OCI-M1 (cell line): ENCODE results near the gene VSTM5.

Source experiments
- DNase-seq: peaks from one replicate; lab custom pipeline; 2025; lab: John Stamatoyannopoulos, UW

The VSTM5 gene

GRCh38 chr11:93842461-93842860 lies 8.0 kb downstream of the VSTM5 start:
- DNase-seq, result peak; percentile 78

- DNase-seq, result no peak
Measured at GRCh38 chr11:93842034-93842433, 8.4 kb downstream of the VSTM5 start.

- no peak for DNase-seq
Measured at GRCh38 chr11:93841446-93841845, 9.0 kb downstream of the VSTM5 start.

GRCh38 chr11:93840981-93841380 lies 9.4 kb downstream of the VSTM5 start:
- peak; percentile 8 for DNase-seq

- no peak for DNase-seq
Measured at GRCh38 chr11:93840180-93840579, 10.2 kb downstream of the VSTM5 start.

GRCh38 chr11:93838967-93839366 lies 11.5 kb downstream of the VSTM5 start:
- DNase-seq, result no peak

- peak; percentile 12 for DNase-seq
Measured at GRCh38 chr11:93832780-93833179, 17.6 kb downstream of the VSTM5 start.

GRCh38 chr11:93831343-93832127 lies 18.9 kb downstream of the VSTM5 start:
- DNase-seq, result no peak

- DNase-seq, result no peak
Measured at GRCh38 chr11:93829598-93829997, 20.8 kb downstream of the VSTM5 start.

- no peak for DNase-seq
Measured at GRCh38 chr11:93827363-93827762, 23.1 kb downstream of the VSTM5 start.

- no peak for DNase-seq
Measured at GRCh38 chr11:93823210-93823609, 27.2 kb downstream of the VSTM5 start.

- DNase-seq, result peak; percentile 29
Measured at GRCh38 chr11:93822359-93822758, 28.1 kb downstream of the VSTM5 start.

GRCh38 chr11:93821617-93822016 lies 28.8 kb downstream of the VSTM5 start:
- no peak for DNase-seq

GRCh38 chr11:93820847-93821246 lies 29.6 kb downstream of the VSTM5 start:
- DNase-seq, result no peak

- DNase-seq, result no peak
Measured at GRCh38 chr11:93819966-93820695, 30.3 kb downstream of the VSTM5 start.

- DNase-seq, result no peak
Measured at GRCh38 chr11:93817426-93818348, 32.7 kb downstream of the VSTM5 start.

GRCh38 chr11:93814966-93815633 lies 35.3 kb downstream of the VSTM5 start:
- no peak for DNase-seq

- no peak for DNase-seq
Measured at GRCh38 chr11:93813974-93814373, 36.4 kb downstream of the VSTM5 start.

- DNase-seq, result no peak
Measured at GRCh38 chr11:93807980-93808379, 42.4 kb downstream of the VSTM5 start.

GRCh38 chr11:93804879-93805278 lies 45.5 kb downstream of the VSTM5 start:
- DNase-seq, result no peak

GRCh38 chr11:93801366-93801765 lies 49.1 kb downstream of the VSTM5 start:
- DNase-seq, result no peak
